ENCODE measurements around the gene DENND1A.

The DENND1A gene

GRCh38 chr9:123470121-123470782 lies 459.7 kb downstream of the DENND1A start:
- no peak for DNase-seq (ENCODE audit: low read depth in 2 of 2)

GRCh38 chr9:123469282-123469681 lies 460.6 kb downstream of the DENND1A start:
- no peak for DNase-seq (ENCODE audit: low read depth in 2 of 2)

GRCh38 chr9:123468541-123468940 lies 461.4 kb downstream of the DENND1A start:
- no peak for DNase-seq (ENCODE audit: low read depth in 2 of 2)

- no peak for DNase-seq (ENCODE audit: low read depth in 2 of 2)
Observed at GRCh38 chr9:123465304-123465703, 464.6 kb downstream of the DENND1A start.

GRCh38 chr9:123460091-123460490 lies 469.8 kb downstream of the DENND1A start:
- DNase-seq (ENCODE audit: low read depth in 2 of 2): no peak

GRCh38 chr9:123457583-123457982 lies 472.3 kb downstream of the DENND1A start:
- no peak for DNase-seq (ENCODE audit: low read depth in 2 of 2)

- DNase-seq (ENCODE audit: low read depth in 2 of 2): no peak
Observed at GRCh38 chr9:123456011-123456410, 473.9 kb downstream of the DENND1A start.

- no peak for DNase-seq (ENCODE audit: low read depth in 2 of 2)
Observed at GRCh38 chr9:123455187-123455586, 474.7 kb downstream of the DENND1A start.

- no peak for DNase-seq (ENCODE audit: low read depth in 2 of 2)
Observed at GRCh38 chr9:123454361-123454760, 475.6 kb downstream of the DENND1A start.

GRCh38 chr9:123453831-123454321 lies 476.1 kb downstream of the DENND1A start:
- DNase-seq (ENCODE audit: low read depth in 2 of 2): no peak

- DNase-seq (ENCODE audit: low read depth in 2 of 2): no peak
Observed at GRCh38 chr9:123453076-123453667, 476.8 kb downstream of the DENND1A start.

- no peak for DNase-seq (ENCODE audit: low read depth in 2 of 2)
Observed at GRCh38 chr9:123450996-123451395, 478.9 kb downstream of the DENND1A start.

GRCh38 chr9:123450098-123450770 lies 479.7 kb downstream of the DENND1A start:
- no peak for DNase-seq (ENCODE audit: low read depth in 2 of 2)

GRCh38 chr9:123447934-123448646 lies 481.8 kb downstream of the DENND1A start:
- no peak for DNase-seq (ENCODE audit: low read depth in 2 of 2)

- no peak for DNase-seq (ENCODE audit: low read depth in 2 of 2)
Observed at GRCh38 chr9:123445981-123446610, 483.8 kb downstream of the DENND1A start.

GRCh38 chr9:123445116-123445515 lies 484.8 kb downstream of the DENND1A start:
- DNase-seq (ENCODE audit: low read depth in 2 of 2): no peak

- no peak for DNase-seq (ENCODE audit: low read depth in 2 of 2)
Observed at GRCh38 chr9:123441769-123442168, 488.2 kb downstream of the DENND1A start.

- no peak for DNase-seq (ENCODE audit: low read depth in 2 of 2)
Observed at GRCh38 chr9:123440256-123440655, 489.7 kb downstream of the DENND1A start.

- no peak for DNase-seq (ENCODE audit: low read depth in 2 of 2)
Observed at GRCh38 chr9:123438821-123439220, 491.1 kb downstream of the DENND1A start.

- no peak for DNase-seq (ENCODE audit: low read depth in 2 of 2)
Observed at GRCh38 chr9:123438321-123438720, 491.6 kb downstream of the DENND1A start.

GRCh38 chr9:123437201-123437600 lies 492.7 kb downstream of the DENND1A start:
- DNase-seq (ENCODE audit: low read depth in 2 of 2): no peak

- DNase-seq (ENCODE audit: low read depth in 2 of 2): no peak
Observed at GRCh38 chr9:123435471-123435870, 494.5 kb downstream of the DENND1A start.

All from stimulated activated CD8-positive, alpha-beta memory T cell treated with anti-CD3 and anti-CD28 coated beads, Interleukin-15, amount 100 ng/mL, for 4 hours (primary cell).